GM19193 (cell line): Measurements from ENCODE around the gene PRSS53.

Experiments used
- POLR2A ChIP-seq: IDR thresholded peaks from 4 replicates; pipeline ENCODE4 v1.6.1; 2011; ENCODE audit not compliant: insufficient read depth, insufficient read length; ENCODE audit errors: extremely low read depth

Gene PRSS53

GRCh38 chr16:31076319-31076718 lies 12.4 kb downstream of the PRSS53 start:
- TF ChIP-seq POLR2A = no peak

GRCh38 chr16:31074814-31075183 lies 13.9 kb downstream of the PRSS53 start:
- TF ChIP-seq POLR2A = no peak

GRCh38 chr16:31073970-31074813 lies 14.6 kb downstream of the PRSS53 start, which contains the start of the genes ZNF646 and ZNF668:
TSS of gene ZNF646 (plus strand) at chr16:31074422. CDS start at chr16:31076325, 1,903 bp downstream.
TSS of gene ZNF668 (minus strand) at chr16:31074240. CDS start at chr16:31064459, 9,781 bp downstream.
- TF ChIP-seq POLR2A = peak; percentile 88

- peak; percentile 55 for TF ChIP-seq POLR2A
Measured at GRCh38 chr16:31073142-31073969, 15.4 kb downstream of the PRSS53 start.

- no peak for TF ChIP-seq POLR2A
Measured at GRCh38 chr16:31072540-31073141, 16.1 kb downstream of the PRSS53 start.

GRCh38 chr16:31071861-31072260 lies 16.9 kb downstream of the PRSS53 start:
- TF ChIP-seq POLR2A = no peak

- no peak for TF ChIP-seq POLR2A
Measured at GRCh38 chr16:31067342-31067741, 21.4 kb downstream of the PRSS53 start.

- TF ChIP-seq POLR2A = no peak
Measured at GRCh38 chr16:31064882-31065461, 23.8 kb downstream of the PRSS53 start.

- no peak for TF ChIP-seq POLR2A
Measured at GRCh38 chr16:31063843-31064611, 24.7 kb downstream of the PRSS53 start.

GRCh38 chr16:31063495-31063842 lies 25.3 kb downstream of the PRSS53 start:
- TF ChIP-seq POLR2A = no peak

- TF ChIP-seq POLR2A = no peak
Measured at GRCh38 chr16:31061813-31062440, 26.8 kb downstream of the PRSS53 start.

- TF ChIP-seq POLR2A = no peak
Measured at GRCh38 chr16:31061126-31061812, 27.5 kb downstream of the PRSS53 start.

- no peak for TF ChIP-seq POLR2A
Measured at GRCh38 chr16:31055613-31056012, 33.1 kb downstream of the PRSS53 start.
